Stimulated activated effector memory CD8-positive, alpha-beta T cell treated with anti-CD3 and anti-CD28 coated beads, Interleukin-12 subunit alpha, Interleukin-12 subunit beta, amount 100 ng/mL, for 72 hours (primary cell): ENCODE results near the gene SEPTIN12.
"Not testable (repeated sequence)": the region's sequence is repeated elsewhere in the genome, so short reads cannot be mapped to it uniquely, and the experiment has no call there.

ENCODE experiments used
- ATAC-seq: fragments of 150-1000 bp; cut with Tn5 transposase; 2 replicates; pipeline ENCODE4 v1.10.0; 2021
- DNase-seq, 2 donors: peaks; one replicate each; pipeline ENCODE4 v3.0.0; 2021 to 2022; ENCODE audit warnings: low spot score in 2 of 2
- H3K27ac Mint-ChIP-seq: one replicate; pipeline ENCODE4 v1.8.0; 2022; ENCODE audit warnings: mild to moderate bottlenecking, mixed read lengths
- H3K36me3 Mint-ChIP-seq: one replicate; pipeline ENCODE4 v1.8.0; 2022; ENCODE audit warnings: mild to moderate bottlenecking, mixed read lengths
- H3K4me1 Mint-ChIP-seq: one replicate; pipeline ENCODE4 v1.8.0; 2022; ENCODE audit warnings: mixed read lengths
- H3K4me3 Mint-ChIP-seq: one replicate; pipeline ENCODE4 v1.8.0; 2022; ENCODE audit warnings: mild to moderate bottlenecking, mixed read lengths
- H3K9me3 Mint-ChIP-seq: one replicate; pipeline ENCODE4 v1.8.0; 2022; ENCODE audit warnings: mixed read lengths

SEPTIN12 gene

GRCh38 chr16:4796982-4797804, 9.0 kb upstream of the SEPTIN12 start:
- H3K4me1 Mint-ChIP-seq: peaks cover 12% of the 10 kb centered on the region
- no peaks in the 10 kb centered on the region for H3K36me3 Mint-ChIP-seq
- H3K27ac Mint-ChIP-seq: peak overlapping the region; percentile 40
- DNase-seq (no peak), ATAC-seq (no peak)
- H3K9me3 Mint-ChIP-seq: no peaks in the 10 kb centered on the region
- no peak overlapping the region for H3K4me3 Mint-ChIP-seq

- no peak overlapping the region for H3K27ac Mint-ChIP-seq
- ATAC-seq: no peak
- no peak for DNase-seq
- H3K9me3 Mint-ChIP-seq: no peaks in the 10 kb centered on the region
- no peaks in the 10 kb centered on the region for H3K36me3 Mint-ChIP-seq
- H3K4me3 Mint-ChIP-seq: no peak overlapping the region
- H3K4me1 Mint-ChIP-seq: peaks cover 12% of the 10 kb centered on the region
Measured at GRCh38 chr16:4795828-4796572, 7.9 kb upstream of the SEPTIN12 start.

- Mint-ChIP-seq H3K36me3 (no peaks in the 10 kb centered on the region), H3K4me3 (no peak within 1 kb of the TSS), H3K4me1 (peaks cover 5% of the 10 kb centered on the region), H3K27ac (no peak within 1 kb of the TSS), H3K9me3 (no peaks in the 10 kb centered on the region)
- DNase-seq (no peak), ATAC-seq (no peak)
Measured at GRCh38 chr16:4795181-4795827, 7.2 kb upstream of the SEPTIN12 start, which contains the start of gene SMIM22. TSS of gene SMIM22 (plus strand) at chr16:4795369. CDS start at chr16:4795735, 366 bp downstream.

- no peaks in the 10 kb centered on the region for H3K36me3 Mint-ChIP-seq
- no peak for DNase-seq
- ATAC-seq: no peak
- H3K4me1 Mint-ChIP-seq: peaks cover 7% of the 10 kb centered on the region
- no peak overlapping the region for H3K27ac Mint-ChIP-seq
- no peak overlapping the region for H3K4me3 Mint-ChIP-seq
- H3K9me3 Mint-ChIP-seq: no peaks in the 10 kb centered on the region
Measured at GRCh38 chr16:4792951-4793513, 4.9 kb upstream of the SEPTIN12 start.

DNA sequence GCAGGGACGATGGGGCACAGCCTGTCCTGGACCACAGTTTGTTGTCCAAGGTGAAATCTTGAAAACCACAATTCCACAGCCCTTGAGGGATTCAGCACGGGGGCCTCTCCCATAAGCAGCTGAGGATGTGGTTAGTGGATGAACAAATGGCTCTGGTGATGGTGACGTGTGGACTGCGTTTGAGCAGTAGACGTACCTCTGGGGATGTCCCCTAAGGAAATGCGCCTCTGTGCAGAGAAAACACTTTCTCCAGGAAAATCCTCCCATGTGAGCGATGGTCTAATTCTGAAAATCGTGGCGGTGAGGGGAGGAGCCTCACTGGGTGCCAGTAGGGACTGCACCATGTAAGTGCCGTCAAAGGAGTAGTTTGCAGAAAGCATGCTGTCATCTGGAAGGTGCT, 2.7 kb upstream of the SEPTIN12 start:
- Mint-ChIP-seq H3K27ac (no peak overlapping the region), H3K9me3 (no peaks in the 10 kb centered on the region), H3K36me3 (no peaks in the 10 kb centered on the region), H3K4me1 (peaks cover 10% of the 10 kb centered on the region), H3K4me3 (no peak overlapping the region)
- ATAC-seq (no peak), DNase-seq (no peak)

- peaks cover 10% of the 10 kb centered on the region for H3K4me1 Mint-ChIP-seq
Measured at GRCh38 chr16:4790261-4790660, 2.1 kb upstream of the SEPTIN12 start.

DNA sequence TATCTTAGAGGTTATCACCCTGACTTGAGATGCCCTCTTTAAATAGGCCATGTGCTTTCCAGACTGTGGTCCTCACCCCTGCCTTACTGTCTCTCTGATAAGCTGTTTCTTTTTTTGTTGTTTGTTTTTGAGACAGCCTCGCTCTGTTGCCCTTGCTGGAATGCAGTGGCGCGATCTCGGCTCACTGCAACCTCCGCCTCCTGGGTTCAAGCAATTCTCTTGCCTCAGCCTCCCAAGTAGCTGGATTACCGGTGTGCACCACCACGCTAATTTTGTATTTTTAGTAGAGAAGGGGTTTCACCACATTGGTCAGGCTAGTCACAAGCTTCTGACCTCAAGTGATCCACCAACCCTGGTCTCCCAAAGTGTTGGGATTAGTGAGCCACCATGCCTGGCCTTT, 765 bp upstream of the SEPTIN12 start:
- Mint-ChIP-seq H3K36me3 (no peaks in the 10 kb centered on the region), H3K9me3 (no peaks in the 10 kb centered on the region), H3K4me1 (peaks cover 10% of the 10 kb centered on the region), H3K4me3 (no peak overlapping the region), H3K27ac (no peak overlapping the region)
- DNase-seq: no peak
- ATAC-seq: no peak

More at GRCh38 chr16:4790261-4790660, 2.1 kb upstream of the SEPTIN12 start:
- no peaks in the 10 kb centered on the region for H3K9me3 Mint-ChIP-seq
- no peak overlapping the region for H3K4me3 Mint-ChIP-seq
- no peak for DNase-seq
- no peak for ATAC-seq
- H3K27ac Mint-ChIP-seq: no peak overlapping the region
- no peaks in the 10 kb centered on the region for H3K36me3 Mint-ChIP-seq

DNA sequence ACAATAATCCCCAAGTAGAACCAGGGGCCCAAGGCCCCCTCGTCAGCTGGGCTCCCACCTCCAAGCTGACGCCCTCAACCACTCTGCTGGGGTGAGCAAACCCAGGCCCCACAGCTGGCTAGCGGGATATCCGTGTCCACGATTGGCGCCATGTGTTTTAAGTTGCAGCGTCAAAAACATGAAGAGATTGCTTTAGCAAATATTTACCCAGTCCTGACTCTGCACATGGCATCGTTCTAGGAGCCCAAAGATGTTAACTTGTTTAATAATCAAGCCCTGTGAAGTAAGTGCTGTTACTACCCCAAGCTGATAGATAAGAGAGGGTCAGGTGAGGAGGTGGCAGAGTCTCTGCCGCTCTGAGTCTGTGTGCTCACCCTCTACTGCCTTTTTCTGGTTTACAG, 344 bp upstream of the SEPTIN12 start:
- ATAC-seq (no peak), DNase-seq (no peak)
- Mint-ChIP-seq H3K4me1 (peaks cover 10% of the 10 kb centered on the region), H3K4me3 (no peak overlapping the region), H3K36me3 (no peaks in the 10 kb centered on the region), H3K27ac (no peak overlapping the region), H3K9me3 (no peaks in the 10 kb centered on the region)

GRCh38 chr16:4787068-4787467, 1.1 kb downstream of the SEPTIN12 start:
- ATAC-seq (no peak), DNase-seq (no peak)
- no peaks in the 10 kb centered on the region for H3K36me3 Mint-ChIP-seq
- no peaks in the 10 kb centered on the region for H3K9me3 Mint-ChIP-seq
- H3K27ac Mint-ChIP-seq: no peak overlapping the region
- H3K4me1 Mint-ChIP-seq: peaks cover 10% of the 10 kb centered on the region
- H3K4me3 Mint-ChIP-seq: no peak overlapping the region

DNA sequence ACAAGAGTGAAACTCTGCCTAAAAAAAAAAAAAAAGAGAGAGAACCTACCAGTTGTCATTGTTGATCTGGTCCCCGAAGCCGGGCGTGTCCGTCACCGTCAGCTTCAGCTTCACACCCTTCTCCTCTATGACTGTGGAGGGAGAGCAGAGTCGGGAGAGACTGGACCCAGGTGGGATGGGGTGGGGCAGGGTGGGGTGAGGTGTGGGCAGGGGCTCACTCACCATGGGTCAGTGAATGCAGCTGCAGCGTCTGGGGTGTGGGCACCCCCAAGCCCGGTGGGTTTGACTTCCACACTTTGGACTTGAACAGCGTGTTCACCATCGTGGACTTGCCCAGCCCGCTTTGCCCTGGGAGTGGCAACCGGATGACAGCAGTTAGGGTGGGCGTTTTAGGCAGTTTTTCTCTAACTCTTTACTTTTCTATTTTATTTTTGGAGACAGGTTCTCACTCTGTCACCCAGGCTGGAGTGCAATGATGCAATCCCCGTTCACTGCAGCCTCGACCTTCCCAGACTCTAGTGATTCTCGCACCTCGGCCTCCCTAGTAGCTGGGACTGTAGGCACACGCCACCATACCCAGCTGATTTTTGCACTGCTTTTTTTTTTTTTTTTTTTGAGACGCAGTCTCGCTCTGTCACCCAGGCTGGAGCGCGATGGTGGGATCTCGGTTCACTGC, 2.2 kb downstream of the SEPTIN12 start:
- DNase-seq (no peak), ATAC-seq (no peak)
- no peaks in the 10 kb centered on the region for H3K9me3 Mint-ChIP-seq
- no peaks in the 10 kb centered on the region for H3K36me3 Mint-ChIP-seq
- H3K4me1 Mint-ChIP-seq: peaks cover 10% of the 10 kb centered on the region
- H3K27ac Mint-ChIP-seq: no peak overlapping the region
- H3K4me3 Mint-ChIP-seq: no peak overlapping the region

DNA sequence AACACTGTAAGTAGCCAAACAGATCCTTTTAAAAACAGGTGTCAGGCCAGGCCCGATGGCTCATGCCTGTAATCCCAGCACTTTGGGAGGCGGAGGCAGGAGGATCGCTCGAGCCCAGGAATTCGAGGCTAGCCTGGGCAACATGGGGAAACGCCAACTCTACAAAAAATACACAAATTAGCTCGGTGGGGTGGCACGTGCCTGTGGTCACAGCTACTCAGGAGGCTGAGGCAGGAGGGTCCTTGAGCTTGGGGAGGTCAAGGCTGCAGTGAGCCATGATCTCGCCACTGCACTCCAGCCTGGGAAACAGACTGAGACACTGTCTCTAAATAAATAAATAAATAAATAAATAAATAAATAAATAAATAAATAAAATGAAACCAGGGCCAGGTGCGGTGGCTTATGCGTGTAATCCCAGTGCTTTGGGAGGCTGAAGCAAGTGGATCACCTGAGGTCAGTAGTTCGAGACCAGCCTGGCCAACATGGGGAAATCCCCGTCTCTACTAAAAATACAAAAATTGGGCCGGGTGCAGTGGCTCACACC, 3.6 kb downstream of the SEPTIN12 start:
- H3K4me3 Mint-ChIP-seq, DNase-seq, H3K27ac Mint-ChIP-seq, H3K36me3 Mint-ChIP-seq, ATAC-seq, H3K9me3 Mint-ChIP-seq: not testable (repeated sequence)
- peaks cover 10% of the 10 kb centered on the region for H3K4me1 Mint-ChIP-seq

DNA sequence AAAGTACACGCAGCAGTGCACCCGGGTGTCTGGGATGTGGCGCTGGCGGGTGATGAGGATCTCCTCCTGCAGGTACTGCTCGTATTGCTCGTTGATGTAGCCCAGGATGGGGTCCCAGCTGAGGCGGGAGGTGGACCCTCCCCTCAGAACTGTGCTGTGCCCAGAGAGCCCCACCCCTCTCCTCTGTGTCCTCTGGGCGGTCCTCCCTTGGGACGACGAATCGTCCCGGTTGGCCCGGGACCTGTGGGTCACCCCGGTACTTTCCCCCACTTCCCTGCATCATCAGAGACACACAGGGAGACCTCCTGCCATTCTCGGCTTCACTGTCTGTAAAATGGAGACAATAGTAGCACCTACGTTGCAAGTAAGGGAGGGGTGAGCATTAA, 4.2 kb downstream of the SEPTIN12 start:
- H3K9me3 Mint-ChIP-seq: no peaks in the 10 kb centered on the region
- H3K36me3 Mint-ChIP-seq: no peaks in the 10 kb centered on the region
- H3K4me1 Mint-ChIP-seq: peaks cover 10% of the 10 kb centered on the region
- H3K27ac Mint-ChIP-seq: no peak overlapping the region
- no peak overlapping the region for H3K4me3 Mint-ChIP-seq
- DNase-seq (no peak), ATAC-seq (no peak)

DNA sequence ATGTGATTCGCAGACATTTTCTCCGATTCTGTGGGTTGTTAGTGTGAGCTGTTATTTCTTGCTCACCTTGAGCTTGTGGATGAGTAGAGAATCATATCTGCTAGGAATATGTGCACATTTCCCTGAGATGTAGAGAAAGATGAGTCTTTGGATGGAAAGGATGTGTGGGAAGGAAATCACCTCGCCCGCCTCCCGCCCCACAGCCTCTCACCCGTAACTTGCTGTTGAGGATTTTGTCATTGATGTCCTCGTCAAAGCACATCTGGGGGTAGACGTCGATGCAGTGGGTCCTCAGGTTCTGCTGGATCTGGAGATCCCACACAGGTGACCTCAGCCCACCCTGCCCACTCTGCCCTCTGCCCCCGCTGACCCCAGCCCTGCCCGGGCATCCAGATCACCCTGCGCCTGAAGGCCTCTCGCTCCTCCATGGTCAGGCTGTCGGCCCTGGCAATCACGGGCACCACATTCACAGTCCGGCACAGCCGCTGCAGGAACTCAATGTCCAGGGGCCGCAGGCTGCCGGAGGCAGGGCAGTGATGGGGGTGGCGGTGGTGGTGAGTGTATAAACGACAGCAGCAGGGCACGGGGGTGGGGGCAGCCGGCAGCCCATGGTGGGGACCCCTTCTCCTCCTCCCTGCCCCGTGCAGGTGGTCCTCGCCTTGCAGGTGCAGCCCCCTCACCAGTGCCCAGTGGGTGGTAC, 4.7 kb downstream of the SEPTIN12 start:
- no peak overlapping the region for H3K27ac Mint-ChIP-seq
- H3K4me3 Mint-ChIP-seq: no peak overlapping the region

GRCh38 chr16:4780235-4780634, 7.9 kb downstream of the SEPTIN12 start:
- Mint-ChIP-seq H3K4me3 (no peak overlapping the region), H3K4me1 (no peaks in the 10 kb centered on the region), H3K27ac (no peak overlapping the region), H3K9me3 (no peaks in the 10 kb centered on the region), H3K36me3 (no peaks in the 10 kb centered on the region)
- DNase-seq: no peak
- no peak for ATAC-seq

More for the DNA sequence above, 4.7 kb downstream of the SEPTIN12 start:
- Mint-ChIP-seq H3K36me3 (no peaks in the 10 kb centered on the region), H3K4me1 (peaks cover 7% of the 10 kb centered on the region), H3K9me3 (no peaks in the 10 kb centered on the region)
- ATAC-seq (no peak), DNase-seq (no peak)
